GM18873 (cell line): ENCODE data around the gene TTC13.

ENCODE experiments used
- ATAC-seq: cut with Tn5 transposase; IDR thresholded peaks from one replicate; pipeline ENCODE4 v1.9.1; 2021; ENCODE audit warnings: mild to moderate bottlenecking, moderate library complexity, moderate number of reproducible peaks; ENCODE audit not compliant: unreplicated experiment, low FRiP score

The TTC13 gene

GRCh38 chr1:230913496-230913895, 65.2 kb downstream of the TTC13 start:
- no peak for ATAC-seq

GRCh38 chr1:230910755-230911117, 67.9 kb downstream of the TTC13 start:
- no peak for ATAC-seq

- no peak for ATAC-seq
Observed at GRCh38 chr1:230909974-230910754, 68.5 kb downstream of the TTC13 start.

DNA sequence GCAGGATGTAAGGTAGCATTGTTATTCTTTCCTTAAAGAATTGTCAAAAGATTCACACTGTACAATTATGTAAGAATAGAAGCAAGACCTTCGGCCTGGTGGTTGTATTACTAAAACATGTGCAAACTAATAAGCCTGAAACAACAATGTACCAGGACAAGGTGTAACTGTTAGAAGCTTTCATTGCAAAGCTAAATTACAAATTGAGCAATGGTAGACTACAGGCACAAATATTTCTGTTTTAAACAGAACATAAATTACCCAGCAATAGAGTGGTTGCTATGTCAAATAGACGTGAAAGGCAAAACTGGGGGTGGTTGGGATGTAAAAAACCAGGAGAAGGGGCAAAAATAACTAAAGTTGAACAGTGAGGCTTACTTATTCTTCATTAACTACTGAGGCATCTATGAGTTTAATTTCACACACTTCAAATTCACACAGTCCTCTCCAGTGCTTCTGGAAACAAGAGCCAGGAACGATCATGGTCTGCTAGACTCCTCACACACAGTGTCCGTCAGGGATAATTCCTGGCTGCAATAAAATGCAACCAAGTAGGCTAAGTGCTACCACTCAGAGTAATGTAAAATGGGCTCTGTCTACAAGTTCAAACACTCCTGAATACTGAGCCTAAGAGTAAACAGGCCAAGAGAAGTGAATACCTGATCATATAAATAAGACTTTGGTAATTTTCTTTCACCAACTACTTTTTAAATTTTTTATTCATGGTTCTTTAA, 71.0 kb downstream of the TTC13 start:
- no peak for ATAC-seq

- ATAC-seq: no peak
Observed at GRCh38 chr1:230906226-230906625, 72.4 kb downstream of the TTC13 start.

DNA sequence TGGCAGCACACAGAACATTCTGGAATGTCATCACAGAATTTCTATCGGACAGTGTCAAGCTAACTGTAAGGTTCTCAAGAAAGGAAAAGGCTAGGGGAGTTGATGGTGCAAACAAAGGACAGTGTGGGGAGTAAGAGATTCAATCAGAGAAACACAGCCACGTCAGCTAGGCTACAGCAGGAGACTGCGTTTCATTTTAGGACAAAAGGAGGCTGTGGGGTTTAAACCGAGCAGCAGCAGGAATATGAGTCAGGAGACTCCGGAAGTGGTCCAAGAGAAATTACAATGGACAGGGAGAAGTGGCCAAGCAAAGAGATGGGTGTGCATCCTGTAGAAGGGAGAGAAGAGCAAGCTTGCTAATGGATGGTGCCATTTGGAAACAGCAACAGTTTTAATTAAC, 72.9 kb downstream of the TTC13 start:
- ATAC-seq: no peak

GRCh38 chr1:230902349-230902923, 76.2 kb downstream of the TTC13 start:
- ATAC-seq: no peak

- no peak for ATAC-seq
Observed at GRCh38 chr1:230901671-230902070, 77.0 kb downstream of the TTC13 start.

GRCh38 chr1:230900984-230901383, 77.7 kb downstream of the TTC13 start:
- no peak for ATAC-seq

GRCh38 chr1:230899841-230900251, 78.8 kb downstream of the TTC13 start:
- no peak for ATAC-seq

- no peak for ATAC-seq
Observed at GRCh38 chr1:230898748-230899147, 79.9 kb downstream of the TTC13 start.

GRCh38 chr1:230898144-230898543, 80.5 kb downstream of the TTC13 start:
- ATAC-seq: no peak

- no peak for ATAC-seq
Observed at GRCh38 chr1:230896779-230897178, 81.9 kb downstream of the TTC13 start.

- no peak for ATAC-seq
Observed at GRCh38 chr1:230895452-230895851, 83.2 kb downstream of the TTC13 start.

DNA sequence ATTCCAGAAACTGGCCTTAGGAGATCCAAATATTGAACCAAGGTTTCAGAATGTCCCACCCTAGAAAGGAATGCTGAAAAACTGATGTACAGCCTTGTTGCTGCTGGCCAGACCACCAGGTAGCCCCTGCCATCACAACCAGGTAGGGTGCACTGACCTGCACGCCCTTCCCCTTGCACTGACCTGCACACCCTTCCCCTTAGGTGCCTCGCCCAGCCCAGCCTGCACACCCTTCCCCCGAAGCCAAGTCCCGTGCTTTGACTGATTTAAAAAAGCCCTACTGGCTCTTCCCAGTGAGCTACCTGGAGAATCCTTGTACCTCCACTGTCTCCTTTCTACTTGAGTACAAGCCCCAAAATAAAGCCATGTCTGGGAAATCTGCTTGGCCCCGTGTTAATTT, 84.0 kb downstream of the TTC13 start:
- no peak for ATAC-seq

- ATAC-seq: no peak
Observed at GRCh38 chr1:230894032-230894431, 84.6 kb downstream of the TTC13 start.

- peak; percentile 38 for ATAC-seq
Observed at GRCh38 chr1:230892018-230892491, 86.6 kb downstream of the TTC13 start.

DNA sequence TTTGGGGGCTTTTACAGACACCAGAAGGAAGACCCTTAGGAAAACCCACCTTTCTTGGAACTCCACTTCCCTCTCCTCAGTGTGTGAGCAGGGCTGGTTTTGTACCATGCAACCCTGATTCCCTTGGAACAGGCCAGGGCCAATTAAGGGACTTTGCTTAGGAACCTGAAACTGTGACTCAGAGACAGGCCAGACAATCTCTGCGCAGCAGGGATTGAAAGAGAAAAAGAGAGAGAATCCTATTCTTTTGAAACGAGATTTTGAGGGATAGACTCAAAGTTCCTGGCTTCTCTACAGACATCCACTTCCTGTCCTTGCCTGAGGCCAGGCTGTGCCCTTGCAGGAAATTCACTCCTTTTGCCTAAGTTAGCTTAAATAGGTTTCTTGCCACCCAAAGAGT, 87.2 kb downstream of the TTC13 start:
- no peak for ATAC-seq

DNA sequence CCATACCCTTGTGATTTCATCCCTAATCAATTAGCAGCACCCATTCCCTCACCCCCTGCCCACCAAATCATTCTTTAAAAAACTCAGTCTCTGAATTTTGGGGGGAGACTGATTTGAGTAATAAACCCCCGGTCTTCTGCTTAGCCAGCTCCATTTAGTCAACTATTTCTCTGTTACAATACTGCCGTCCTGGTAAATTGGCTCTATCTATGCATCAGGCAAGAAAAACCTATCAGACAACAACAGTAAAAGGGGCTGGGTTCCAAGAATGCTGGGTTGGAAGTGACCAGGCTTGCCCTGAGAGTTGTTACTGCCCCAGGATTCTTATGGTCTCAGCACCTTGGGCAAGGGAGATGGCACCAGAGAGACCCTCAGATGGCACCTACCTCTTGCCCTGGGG, 94.0 kb downstream of the TTC13 start:
- ATAC-seq: no peak

DNA sequence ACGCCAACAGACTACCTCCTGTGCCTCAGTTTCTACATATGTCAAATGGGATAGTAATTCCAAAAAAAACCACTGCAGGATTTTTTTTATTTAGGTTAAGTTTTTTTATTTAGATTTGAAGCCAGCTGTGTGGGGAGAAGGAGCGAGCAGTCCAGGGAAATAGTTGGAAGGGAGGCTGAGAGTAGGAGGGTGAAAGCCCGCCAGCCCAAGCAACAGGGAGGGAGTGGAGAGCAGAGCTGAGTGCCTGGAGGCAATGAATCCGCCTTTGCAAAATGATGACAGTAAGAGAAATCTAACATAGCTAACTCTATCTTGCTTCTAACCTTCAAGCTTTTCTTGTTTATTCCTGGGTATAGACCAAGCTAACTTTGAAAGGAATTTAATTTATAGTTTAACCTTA, 94.7 kb downstream of the TTC13 start:
- no peak for ATAC-seq

DNA sequence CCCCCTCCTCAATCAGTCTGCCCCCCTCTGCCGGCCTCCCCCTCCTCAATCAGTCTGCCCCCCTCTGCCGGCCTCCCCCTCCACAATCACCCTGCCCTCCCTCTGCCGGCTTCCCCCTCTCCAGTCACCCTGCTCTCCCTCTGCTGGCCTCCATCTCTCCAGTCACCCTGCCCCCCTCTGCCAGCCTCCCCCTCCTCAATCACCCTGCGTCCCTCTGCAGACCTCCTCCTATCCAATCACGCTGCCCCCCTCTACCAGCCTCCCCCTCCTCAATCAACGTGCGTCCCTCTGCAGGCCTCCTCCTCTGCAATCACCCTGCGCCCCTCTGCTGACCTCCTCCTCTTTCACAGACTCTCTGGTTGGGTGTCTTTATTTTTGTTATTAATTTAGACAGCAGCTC, 98.9 kb downstream of the TTC13 start:
- no peak for ATAC-seq

DNA sequence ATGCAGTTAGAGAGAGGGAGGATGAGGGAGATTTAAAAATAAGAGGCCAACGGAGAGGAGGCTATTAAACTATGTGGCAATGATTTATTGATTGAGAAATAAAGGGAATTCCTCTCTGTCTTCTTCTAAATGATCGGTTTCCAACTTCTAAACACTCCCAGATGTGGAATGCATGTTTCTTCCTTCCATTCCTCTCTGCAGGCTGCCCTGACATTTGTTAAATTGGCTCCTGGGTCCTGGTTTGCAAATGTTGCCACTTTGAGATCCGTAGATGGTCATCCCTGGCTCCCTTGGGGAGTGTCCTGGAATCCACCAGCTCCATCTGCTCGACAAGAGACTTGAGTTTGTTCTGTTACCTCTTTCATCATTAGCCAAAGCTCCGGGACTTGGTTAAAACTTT, 100.1 kb downstream of the TTC13 start:
- no peak for ATAC-seq
